Left ventricle myocardium inferior (tissue), 1 donor: Measurements from ENCODE around the gene EFCAB8. TPM values are rescaled to one million over a fixed set of nuclear protein-coding genes. Genes with fewer than 3 reads are reported as not detected.

Source experiments
- DNase-seq: peaks from one replicate; pipeline ENCODE4 v3.0.0-alpha.2; 2020
- H3K27ac ChIP-seq: fragments of 200-600 bp; replicated peaks from 2 replicates; pipeline ENCODE4 v1.8.0; 2021
- H3K27me3 ChIP-seq: fragments of 200-600 bp; 2 replicates; pipeline ENCODE4 v1.8.0; 2021; ENCODE audit warnings: low read depth
- H3K36me3 ChIP-seq: fragments of 200-600 bp; 2 replicates; pipeline ENCODE4 v1.8.0; 2021
- H3K4me1 ChIP-seq: fragments of 200-600 bp; 2 replicates; pipeline ENCODE4 v1.8.0; 2021
- H3K4me3 ChIP-seq: fragments of 200-600 bp; 2 replicates; pipeline ENCODE4 v1.8.0; 2021; ENCODE audit warnings: mild to moderate bottlenecking, moderate library complexity
- H3K9me3 ChIP-seq: fragments of 200-600 bp; replicated peaks from 2 replicates; pipeline ENCODE4 v1.8.0; 2021
- intact Hi-C: fragments of 100-400 bp; cut with micrococcal nuclease; formaldehyde crosslinking; loops from one replicate; pipeline ENCODE4 v1.11.0; 2022
- total RNA-seq: library from RNA; stranded (reverse); fragmentation: NEBNext Ultra II Directional; extraction: Animal tissue kit (Norgen Biotek cat#: 25700); gene quantifications from one replicate; pipeline ENCODE4 v1.2.1, GENCODE V29; 2021
- TF ChIP-seq, protein P1 (sequence below): fragments of 200-600 bp; IDR thresholded peaks from 2 replicates; pipeline ENCODE4 v1.8.0; 2021; ENCODE audit warnings: antibody characterized with exemption, mild to moderate bottlenecking, borderline replicate concordance
- donor health status: DM: no; HTN: yes; CAD: no; lungs with severe emphysema.

Gene EFCAB8
- total RNA-seq, 1 donor from 2014 or later, result not detected

DNA sequence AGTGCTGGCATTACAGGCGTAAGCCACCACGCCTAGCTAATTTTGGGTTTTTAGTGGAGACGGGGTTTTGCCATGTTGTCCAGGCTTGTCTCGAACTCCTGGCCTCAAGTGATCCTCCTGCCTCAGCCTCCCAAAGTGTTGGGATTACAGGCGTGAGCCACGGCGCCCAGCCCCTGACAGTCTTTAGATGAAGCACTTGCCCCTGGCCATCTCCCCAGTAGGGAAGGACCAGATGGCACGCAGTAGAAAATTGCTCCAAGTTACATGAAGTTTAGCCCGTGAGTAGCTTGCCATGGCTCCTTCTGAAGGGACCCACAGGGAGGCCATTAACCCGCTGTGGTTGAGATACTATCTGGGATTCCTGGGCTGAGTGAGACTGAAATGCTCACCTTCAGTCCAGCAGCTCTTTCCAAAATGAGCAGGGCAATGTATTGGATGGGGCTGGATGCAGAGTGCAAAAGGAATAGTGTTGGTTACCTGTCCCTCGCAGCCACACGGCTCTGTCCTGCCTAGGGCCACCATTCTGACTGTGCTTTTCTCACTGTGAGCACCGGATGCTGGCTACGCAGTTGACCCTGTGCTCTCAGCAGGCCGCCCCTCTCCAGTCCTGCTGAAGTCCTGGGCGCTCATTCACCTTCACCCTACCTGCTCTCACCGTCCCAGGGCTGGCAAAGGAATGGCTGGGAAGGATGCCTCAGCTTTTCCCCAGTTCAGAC lies 66.9 kb downstream of the EFCAB8 start:
- Histone ChIP-seq H3K4me3 (no peak overlapping the region), H3K9me3 (no peaks in the 10 kb centered on the region), H3K4me1 (no peaks in the 10 kb centered on the region), H3K36me3 (no peaks in the 10 kb centered on the region), H3K27ac (no peak overlapping the region), H3K27me3 (peaks cover 5% of the 10 kb centered on the region)
- intact Hi-C loops, result no loop called here
- no peak for DNase-seq
- TF ChIP-seq, protein P1, sequence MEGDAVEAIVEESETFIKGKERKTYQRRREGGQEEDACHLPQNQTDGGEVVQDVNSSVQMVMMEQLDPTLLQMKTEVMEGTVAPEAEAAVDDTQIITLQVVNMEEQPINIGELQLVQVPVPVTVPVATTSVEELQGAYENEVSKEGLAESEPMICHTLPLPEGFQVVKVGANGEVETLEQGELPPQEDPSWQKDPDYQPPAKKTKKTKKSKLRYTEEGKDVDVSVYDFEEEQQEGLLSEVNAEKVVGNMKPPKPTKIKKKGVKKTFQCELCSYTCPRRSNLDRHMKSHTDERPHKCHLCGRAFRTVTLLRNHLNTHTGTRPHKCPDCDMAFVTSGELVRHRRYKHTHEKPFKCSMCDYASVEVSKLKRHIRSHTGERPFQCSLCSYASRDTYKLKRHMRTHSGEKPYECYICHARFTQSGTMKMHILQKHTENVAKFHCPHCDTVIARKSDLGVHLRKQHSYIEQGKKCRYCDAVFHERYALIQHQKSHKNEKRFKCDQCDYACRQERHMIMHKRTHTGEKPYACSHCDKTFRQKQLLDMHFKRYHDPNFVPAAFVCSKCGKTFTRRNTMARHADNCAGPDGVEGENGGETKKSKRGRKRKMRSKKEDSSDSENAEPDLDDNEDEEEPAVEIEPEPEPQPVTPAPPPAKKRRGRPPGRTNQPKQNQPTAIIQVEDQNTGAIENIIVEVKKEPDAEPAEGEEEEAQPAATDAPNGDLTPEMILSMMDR, result no peak

DNA sequence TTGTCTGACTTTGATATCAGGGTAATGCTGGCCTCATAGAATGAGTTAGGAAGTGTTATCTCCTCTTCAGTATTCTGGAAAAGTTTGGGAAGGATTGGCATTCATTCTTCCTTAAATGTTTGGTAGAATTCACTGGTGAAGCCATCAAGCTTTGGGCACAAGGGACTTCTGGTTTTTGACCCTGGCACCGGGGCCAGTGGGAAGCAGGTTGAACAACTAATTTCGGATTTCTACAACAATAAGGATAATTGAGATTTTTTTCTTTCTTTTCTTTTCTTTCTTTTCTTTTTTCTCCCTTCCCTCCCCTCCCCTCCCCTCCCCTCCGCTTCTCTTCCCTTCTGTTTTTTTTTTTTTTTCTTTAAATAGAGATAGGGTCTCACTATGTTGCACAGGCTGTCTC lies 70.4 kb downstream of the EFCAB8 start:
- no peak overlapping the region for H3K4me3 ChIP-seq
- H3K4me1 ChIP-seq, result no peaks in the 10 kb centered on the region
- TF ChIP-seq, protein P1, result no peak
- intact Hi-C loops, result no loop called here
- no peaks in the 10 kb centered on the region for H3K9me3 ChIP-seq
- no peak for DNase-seq
- H3K36me3 ChIP-seq, result no peaks in the 10 kb centered on the region
- H3K27ac ChIP-seq, result no peak overlapping the region
- peaks cover 5% of the 10 kb centered on the region for H3K27me3 ChIP-seq

DNA sequence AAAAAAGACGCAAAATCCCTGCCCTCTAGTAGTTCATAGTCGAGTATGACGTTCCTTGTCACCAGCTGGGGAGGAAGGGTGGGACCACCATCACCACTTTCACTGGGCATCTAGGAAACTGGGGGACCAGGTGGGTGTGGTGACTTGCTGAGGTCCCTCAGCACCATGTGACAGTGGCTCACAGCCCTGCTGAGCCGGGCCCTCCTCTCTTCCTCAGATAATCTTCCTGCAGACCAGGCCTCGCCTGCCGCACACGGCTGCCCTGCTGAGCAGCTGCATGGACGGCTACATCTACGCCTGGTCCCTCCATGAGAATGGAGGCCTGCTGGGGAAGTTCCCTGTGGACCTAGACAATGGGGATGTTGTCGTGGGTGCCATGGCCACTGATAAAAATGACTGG lies 71.5 kb downstream of the EFCAB8 start:
- H3K36me3 ChIP-seq, result no peaks in the 10 kb centered on the region
- TF ChIP-seq, protein P1, result no peak
- no peak overlapping the region for H3K4me3 ChIP-seq
- intact Hi-C loops, result no loop called here
- no peak overlapping the region for H3K27ac ChIP-seq
- peaks cover 5% of the 10 kb centered on the region for H3K27me3 ChIP-seq
- H3K4me1 ChIP-seq, result no peaks in the 10 kb centered on the region
- no peak for DNase-seq
- H3K9me3 ChIP-seq, result no peaks in the 10 kb centered on the region

DNA sequence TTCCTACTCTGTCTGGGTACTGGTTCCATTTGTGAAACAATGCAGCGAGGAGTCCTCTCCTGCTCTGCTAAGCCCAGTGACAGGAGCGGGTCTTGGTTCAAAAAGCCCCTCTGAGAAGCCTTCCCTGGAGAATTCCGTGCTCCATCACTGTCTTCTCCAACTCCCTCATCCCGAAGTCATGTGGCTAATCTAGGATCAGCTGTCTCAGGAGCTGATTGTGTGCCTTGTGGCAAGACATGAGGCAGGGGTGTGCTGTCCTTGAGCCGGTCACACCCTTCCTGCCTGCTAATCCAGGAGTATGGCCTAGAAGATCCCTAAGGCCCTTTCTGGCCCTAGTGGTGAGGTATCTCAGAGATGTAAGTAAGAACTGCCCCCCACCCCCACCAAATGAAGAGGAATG lies 72.0 kb downstream of the EFCAB8 start:
- Histone ChIP-seq H3K27ac (no peak overlapping the region), H3K9me3 (no peaks in the 10 kb centered on the region), H3K27me3 (peaks cover 5% of the 10 kb centered on the region), H3K4me3 (no peak overlapping the region), H3K36me3 (no peaks in the 10 kb centered on the region), H3K4me1 (no peaks in the 10 kb centered on the region)
- TF ChIP-seq, protein P1, result no peak
- intact Hi-C loops, result no loop called here
- DNase-seq, result no peak

DNA sequence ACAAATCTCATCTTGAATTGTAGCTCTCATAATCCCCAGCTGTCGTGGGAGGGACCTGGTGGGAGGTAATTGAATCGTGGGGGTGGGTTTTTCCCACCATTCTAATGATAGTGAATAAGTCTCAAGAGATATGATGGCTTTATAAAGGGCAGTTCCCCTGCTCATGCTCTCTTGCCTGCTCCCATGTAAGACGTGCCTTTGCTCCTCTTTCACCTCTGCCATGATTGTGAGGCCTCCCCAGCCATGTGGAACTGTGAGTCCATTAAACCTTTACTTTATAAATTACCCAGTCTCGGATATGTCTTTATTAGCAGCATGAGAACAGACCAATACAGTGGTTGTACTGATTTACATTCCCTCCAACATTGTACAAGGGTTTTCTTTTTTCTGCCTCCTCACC lies 75.9 kb downstream of the EFCAB8 start:
- TF ChIP-seq, protein P1, result no peak
- H3K36me3 ChIP-seq, result no peaks in the 10 kb centered on the region
- peaks cover 8% of the 10 kb centered on the region for H3K9me3 ChIP-seq
- H3K27ac ChIP-seq, result no peak overlapping the region
- peaks cover 5% of the 10 kb centered on the region for H3K27me3 ChIP-seq
- intact Hi-C loops, result no loop called here
- H3K4me1 ChIP-seq, result no peaks in the 10 kb centered on the region
- no peak for DNase-seq
- H3K4me3 ChIP-seq, result no peak overlapping the region
